GM18520 (cell line): ENCODE measurements around the gene TFPI2.

Experiments used
- ATAC-seq: cut with Tn5 transposase; IDR thresholded peaks from one replicate; pipeline ENCODE4 v1.9.1; 2021; ENCODE audit not compliant: unreplicated experiment

Gene TFPI2

DNA sequence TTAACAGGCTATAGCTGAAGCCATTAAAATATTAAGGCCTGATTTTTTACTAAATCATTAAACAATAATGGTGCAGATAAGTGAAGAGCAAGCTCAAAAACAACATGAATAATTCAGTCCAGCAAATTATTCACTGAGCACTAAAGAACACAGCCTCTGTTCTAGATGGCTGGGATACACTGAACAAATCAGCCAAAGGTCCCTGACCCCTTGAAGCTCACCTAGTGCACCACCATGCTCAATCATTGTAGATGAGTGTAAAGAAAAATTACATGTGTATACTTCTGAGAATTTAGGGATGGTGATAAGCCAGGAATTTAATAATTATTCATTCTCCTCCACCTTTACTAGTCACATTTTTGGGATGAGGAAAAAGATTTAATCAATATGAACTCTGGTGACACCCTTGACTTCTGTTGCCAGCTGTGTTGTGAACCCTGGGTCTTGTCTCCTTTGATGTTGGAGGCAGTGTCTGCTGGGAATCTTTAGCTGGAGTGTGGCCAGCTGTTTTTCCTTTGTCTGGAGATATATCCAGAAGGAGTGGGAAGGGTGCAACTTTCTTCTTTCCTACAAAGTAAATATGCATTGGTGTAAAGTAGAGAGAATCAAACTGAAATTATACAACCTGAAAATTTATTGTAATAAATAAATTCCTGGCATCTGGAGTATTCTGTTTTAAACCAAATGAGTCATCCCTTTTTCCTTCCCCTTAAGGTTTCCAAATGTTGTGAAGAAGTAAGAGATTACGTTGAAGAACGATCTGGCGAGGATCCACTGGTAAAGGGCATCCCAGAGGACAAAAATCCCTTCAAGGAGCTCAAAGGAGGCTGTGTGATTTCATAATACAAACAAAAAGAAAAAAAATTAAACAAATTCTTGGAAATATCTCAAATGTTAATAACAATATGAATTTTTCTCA lies 19.8 kb upstream of the TFPI2 start:
- no peak for ATAC-seq

DNA sequence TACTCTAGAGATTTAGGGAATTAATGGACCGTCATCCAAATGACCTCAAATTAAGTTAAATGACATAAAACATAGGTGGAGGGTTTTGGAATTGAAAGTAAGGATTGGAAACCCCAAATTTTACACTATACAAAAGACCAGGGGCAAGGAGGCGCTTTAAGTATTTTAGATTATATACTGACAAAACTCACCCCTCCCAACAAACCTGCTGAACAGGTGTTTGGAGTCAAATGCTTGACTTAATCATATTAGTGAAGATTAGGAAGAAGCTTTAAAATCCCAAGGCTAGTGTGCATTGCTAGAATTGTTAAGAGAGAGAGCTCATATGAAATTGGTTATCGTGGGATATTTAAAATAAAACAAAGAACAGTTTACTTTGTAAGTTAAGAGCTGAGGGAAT lies 15.7 kb upstream of the TFPI2 start, which contains the start of gene GNGT1:
TSS of gene GNGT1 (plus strand) at position 301 of the 400 bp plus-strand sequence. CDS start 180 bp downstream, outside the sequence.
- no peak for ATAC-seq

- no peak for ATAC-seq
Measured at GRCh38 chr7:93902777-93903423, 12.3 kb upstream of the TFPI2 start.

DNA sequence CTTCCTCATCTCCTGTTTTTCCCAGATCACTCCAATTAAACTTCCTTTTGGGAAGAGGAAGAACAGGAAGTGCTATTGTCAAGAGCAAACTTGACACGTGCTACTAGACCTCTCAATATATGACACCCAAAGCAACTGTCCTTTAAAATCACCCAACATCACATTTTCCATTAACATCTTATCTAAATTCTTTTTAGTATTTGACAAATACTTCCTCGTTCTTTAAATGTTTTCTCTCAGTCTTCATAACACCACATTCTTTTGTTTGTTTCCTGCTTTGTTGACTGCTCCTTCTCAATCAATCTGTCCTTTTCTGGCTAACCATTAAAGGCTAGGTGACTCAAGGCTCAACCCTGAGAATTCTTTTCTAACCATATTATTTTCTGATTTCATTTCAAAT lies 7.1 kb upstream of the TFPI2 start:
- no peak for ATAC-seq

GRCh38 chr7:93895859-93896600 lies 5.5 kb upstream of the TFPI2 start:
- ATAC-seq = no peak

DNA sequence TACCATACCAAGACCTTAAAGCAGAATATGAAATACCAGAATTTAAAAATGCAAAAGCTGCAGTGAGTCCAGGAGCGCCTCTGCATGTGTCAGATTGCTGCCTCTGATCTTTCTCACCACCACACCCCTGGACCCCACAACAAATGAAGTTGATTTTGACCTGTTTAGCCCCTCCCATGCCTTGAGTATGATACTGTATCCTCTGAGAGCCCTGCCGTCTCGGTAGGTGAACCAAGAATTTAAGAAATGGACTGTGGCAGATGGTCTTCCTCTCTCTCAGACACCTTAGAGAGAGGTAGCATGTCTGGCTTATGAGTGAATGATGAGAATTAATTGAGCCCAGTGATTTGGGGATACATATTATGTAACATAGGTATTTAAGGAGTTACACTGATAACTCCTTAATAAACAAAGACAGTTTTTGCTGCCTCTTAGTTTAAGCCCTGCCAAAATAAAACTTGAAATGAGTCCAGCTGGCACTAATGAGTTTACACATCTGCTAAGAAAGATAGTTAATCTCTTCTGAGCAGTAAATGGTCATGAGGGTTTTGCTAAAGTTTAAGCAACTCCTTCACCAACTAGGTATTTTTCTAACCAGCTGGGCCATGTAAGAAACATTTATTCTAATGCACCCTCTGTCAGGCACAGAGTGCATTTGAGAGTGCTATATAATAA lies 4.5 kb upstream of the TFPI2 start:
- ATAC-seq = no peak

- ATAC-seq = no peak
Measured at GRCh38 chr7:93894426-93894825, 3.9 kb upstream of the TFPI2 start.

GRCh38 chr7:93890041-93890463 lies 501 bp downstream of the TFPI2 start:
- ATAC-seq = no peak

GRCh38 chr7:93889261-93889660 lies 1.3 kb downstream of the TFPI2 start:
- no peak for ATAC-seq

- ATAC-seq = no peak
Measured at GRCh38 chr7:93884541-93884940, 6.0 kb downstream of the TFPI2 start.

DNA sequence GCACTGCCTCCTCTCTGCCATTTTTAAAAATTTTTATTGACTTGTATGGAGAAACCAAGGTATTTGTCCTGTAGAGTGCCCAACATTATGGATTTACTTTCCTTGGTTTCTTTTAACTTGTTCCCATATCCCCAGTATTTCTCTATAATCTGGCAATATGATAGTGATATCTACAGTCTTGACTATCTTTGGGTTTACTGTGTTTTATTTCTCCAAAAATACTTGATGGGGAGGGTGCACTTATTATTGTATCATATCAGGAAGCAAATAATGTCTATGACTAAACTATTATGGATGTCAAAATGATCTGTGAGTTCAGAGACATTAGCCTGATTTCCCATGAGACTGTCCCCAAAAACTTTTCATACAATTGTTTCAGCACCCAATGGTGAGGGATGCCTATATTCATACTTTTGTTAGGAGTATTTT lies 6.6 kb downstream of the TFPI2 start:
- ATAC-seq = no peak

- no peak for ATAC-seq
Measured at GRCh38 chr7:93883078-93883916, 7.3 kb downstream of the TFPI2 start.

- ATAC-seq = no peak
Measured at GRCh38 chr7:93882468-93882867, 8.1 kb downstream of the TFPI2 start.

GRCh38 chr7:93879356-93879755 lies 11.2 kb downstream of the TFPI2 start:
- no peak for ATAC-seq

GRCh38 chr7:93877742-93878141 lies 12.8 kb downstream of the TFPI2 start:
- no peak for ATAC-seq

DNA sequence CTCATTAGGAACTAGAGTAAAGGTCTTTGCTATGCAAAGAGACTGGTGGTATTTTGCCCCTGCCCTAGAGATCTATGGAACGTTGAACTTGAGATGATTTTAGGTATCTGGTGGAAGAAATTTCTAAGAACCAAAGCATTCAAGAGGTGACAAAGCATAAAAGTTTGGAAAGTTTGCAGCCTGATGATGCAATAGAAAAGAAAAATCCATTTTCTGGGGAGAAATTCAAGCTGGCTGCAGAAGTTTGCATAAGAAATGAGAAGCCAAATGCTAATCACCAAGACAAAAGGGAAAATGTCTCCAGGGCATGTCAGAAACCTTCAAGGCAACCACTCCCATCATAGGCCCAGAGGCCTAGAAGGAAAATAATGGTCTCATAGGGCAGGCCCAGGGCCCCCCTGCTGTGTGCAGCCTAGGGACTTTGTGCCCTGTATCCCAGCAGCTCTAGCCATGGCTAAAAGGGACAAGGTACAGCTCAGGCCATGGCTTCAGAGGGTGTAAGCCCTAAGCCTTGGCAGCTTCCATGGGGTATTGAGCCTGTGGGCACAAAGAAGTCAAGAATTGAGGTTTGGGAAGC lies 16.5 kb downstream of the TFPI2 start:
- ATAC-seq = no peak

- ATAC-seq = no peak
Measured at GRCh38 chr7:93866886-93867285, 23.7 kb downstream of the TFPI2 start.

GRCh38 chr7:93862651-93863050 lies 27.9 kb downstream of the TFPI2 start:
- no peak for ATAC-seq

- ATAC-seq = no peak
Measured at GRCh38 chr7:93861325-93861949, 29.1 kb downstream of the TFPI2 start.
